Right lobe of liver (tissue), 6 donors: ENCODE data around the gene HYDIN. TPM values are rescaled to one million over a fixed set of nuclear protein-coding genes. Genes with fewer than 3 reads are reported as not detected.

Experiments
- ATAC-seq, 4 donors: fragments of 200-7000 bp; cut with Tn5 transposase; one replicate each; pipeline ENCODE4 v1.9.1; 2020; ENCODE audit warnings: mild to moderate bottlenecking in 4 of 4, moderate library complexity in 4 of 4
- DNase-seq, 3 donors: peaks; one replicate each; pipeline ENCODE4 v3.0.0-alpha.2; 2020
- H3K27ac ChIP-seq, 3 donors: fragments of 200-600 bp; one replicate each; pipeline ENCODE4 v1.8.0; 2022
- H3K27me3 ChIP-seq, 2 donors: fragments of 200-600 bp; one replicate each; pipeline ENCODE4 v1.8.0; 2022
- H3K36me3 ChIP-seq, 4 donors: fragments of 200-600 bp; sonication (generic) in 1 of 4; one replicate each; pipeline versions ENCODE4 v1.5.1 to v1.8.0; 2017 to 2022; ENCODE audit warnings: control low read depth in 1 of 4
- H3K4me1 ChIP-seq, 4 donors: fragments of 200-600 bp; sonication (generic) in 1 of 4; one replicate each; pipeline versions ENCODE4 v1.5.1 to v1.8.0; 2017 to 2022; ENCODE audit warnings: control low read depth in 1 of 4
- H3K4me3 ChIP-seq, 3 donors: fragments of 200-600 bp; one replicate each; pipeline ENCODE4 v1.8.0; 2022
- H3K9me3 ChIP-seq, 4 donors: fragments of 200-600 bp; sonication (generic) in 1 of 4; one replicate each; pipeline versions ENCODE4 v1.5.1 to v1.8.0; 2017 to 2022; ENCODE audit warnings: control low read depth in 1 of 4
- POLR2A ChIP-seq: fragments of 450-650 bp; IDR thresholded peaks from one replicate; pipeline ENCODE4 v1.6.1; 2017; ENCODE audit warnings: antibody characterized with exemption, mild to moderate bottlenecking
- WGBS: methylation state at CpG from one replicate; pipeline ENCODE4 v1.1.6; 2018; ENCODE audit warnings: low coverage, low lambda C conversion rate; ENCODE audit not compliant: insufficient coverage; ENCODE audit errors: missing lambda C conversion rate; 5-methylcytosine and 5-hydroxymethylcytosine counted together
- intact Hi-C, 2 donors: fragments of 100-400 bp; cut with DNase I; formaldehyde crosslinking; loops; one replicate each; pipeline versions ENCODE4 v1.11.2 to v1.14.1; 2022
- total RNA-seq, 6 experiments: library from RNA; depleted of rRNA in 2 of 6; stranded (reverse); fragments of >200 nt in 2 of 6; fragmentation: NEBNext Ultra II Directional in 3 of 6; extraction: Animal tissue kit (Norgen Biotek cat#: 25700) in 3 of 6; gene quantifications; one replicate each; pipeline versions ENCODE4 v1.1.0 to v1.2.4, GENCODE V29; 2016 to 2023
- TF ChIP-seq, protein P1 (sequence below), 4 donors: fragments of 200-600 bp in 3 of 4; fragments of 450-650 bp in 1 of 4; IDR thresholded peaks; one replicate each; pipeline versions ENCODE4 v1.5.1 to v1.8.0; 2016 to 2022; ENCODE audit warnings: antibody characterized with exemption in 4 of 4, mild to moderate bottlenecking in 2 of 4
- donor health status: DM: no; HTN: yes; CAD: no.
- donor health status: DM: no; HTN: no; CAD: no.
- donor health status: DM: no; HTN: no; CAD: no.
- donor health status: DM: no; HTN: yes; CAD: no.
- donor health status: DM: no; HTN: yes; CAD: no.

The HYDIN gene
- total RNA-seq, 6 experiments from 2014 or later: 0.20 to 1.4 (median 0.27) TPM; not detected in 1

GRCh38 chr16:70789595-70790447 lies 440.7 kb downstream of the HYDIN start:
- Histone ChIP-seq H3K36me3 (peaks cover 0 to 6% (median 2%) of the 10 kb centered on the region in 4 donors), H3K27me3 (no peaks in the 10 kb centered on the region), H3K4me1 (no peaks in the 10 kb centered on the region), H3K4me3 (no peak overlapping the region), H3K27ac (no peak overlapping the region), H3K9me3 (no peaks in the 10 kb centered on the region)
- WGBS: 87% methylated on average over 9 of the region's 16 CpGs
- intact Hi-C loops: no loop called here
- TF ChIP-seq, protein P1, sequence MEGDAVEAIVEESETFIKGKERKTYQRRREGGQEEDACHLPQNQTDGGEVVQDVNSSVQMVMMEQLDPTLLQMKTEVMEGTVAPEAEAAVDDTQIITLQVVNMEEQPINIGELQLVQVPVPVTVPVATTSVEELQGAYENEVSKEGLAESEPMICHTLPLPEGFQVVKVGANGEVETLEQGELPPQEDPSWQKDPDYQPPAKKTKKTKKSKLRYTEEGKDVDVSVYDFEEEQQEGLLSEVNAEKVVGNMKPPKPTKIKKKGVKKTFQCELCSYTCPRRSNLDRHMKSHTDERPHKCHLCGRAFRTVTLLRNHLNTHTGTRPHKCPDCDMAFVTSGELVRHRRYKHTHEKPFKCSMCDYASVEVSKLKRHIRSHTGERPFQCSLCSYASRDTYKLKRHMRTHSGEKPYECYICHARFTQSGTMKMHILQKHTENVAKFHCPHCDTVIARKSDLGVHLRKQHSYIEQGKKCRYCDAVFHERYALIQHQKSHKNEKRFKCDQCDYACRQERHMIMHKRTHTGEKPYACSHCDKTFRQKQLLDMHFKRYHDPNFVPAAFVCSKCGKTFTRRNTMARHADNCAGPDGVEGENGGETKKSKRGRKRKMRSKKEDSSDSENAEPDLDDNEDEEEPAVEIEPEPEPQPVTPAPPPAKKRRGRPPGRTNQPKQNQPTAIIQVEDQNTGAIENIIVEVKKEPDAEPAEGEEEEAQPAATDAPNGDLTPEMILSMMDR (IDR thresholded peaks at IDR 0.05): no peak
- TF ChIP-seq POLR2A: no peak
- no peak for ATAC-seq
- no peak for DNase-seq

GRCh38 chr16:70788668-70789594 lies 441.6 kb downstream of the HYDIN start:
- Histone ChIP-seq H3K4me1 (no peaks in the 10 kb centered on the region), H3K9me3 (no peaks in the 10 kb centered on the region), H3K27me3 (no peaks in the 10 kb centered on the region), H3K4me3 (no peak overlapping the region), H3K27ac (no peak overlapping the region), H3K36me3 (peaks cover 0 to 15% (median 8%) of the 10 kb centered on the region in 4 donors)
- intact Hi-C loops: no loop called here
- no peak for ATAC-seq
- DNase-seq: no peak
- TF ChIP-seq POLR2A: no peak
- TF ChIP-seq, protein P1 (IDR thresholded peaks at IDR 0.05): no peak
- 87% methylated on average over 6 of the region's 18 CpGs for WGBS

- intact Hi-C loops: no loop called here
- Histone ChIP-seq H3K27ac (no peak overlapping the region), H3K27me3 (no peaks in the 10 kb centered on the region), H3K9me3 (no peaks in the 10 kb centered on the region), H3K4me1 (no peaks in the 10 kb centered on the region), H3K4me3 (no peak overlapping the region), H3K36me3 (peaks cover 0 to 38% (median 21%) of the 10 kb centered on the region in 4 donors)
- 86% methylated on average over 7 of the region's 19 CpGs for WGBS
- ATAC-seq: no peak
- TF ChIP-seq POLR2A: no peak
- TF ChIP-seq, protein P1 (IDR thresholded peaks at IDR 0.05): no peak
- DNase-seq: no peak
Measured at GRCh38 chr16:70786020-70786755, 444.3 kb downstream of the HYDIN start.
